ENCODE results near the gene DDA1. TPM values are rescaled to one million over a fixed set of nuclear protein-coding genes. Genes with fewer than 3 reads are reported as not detected.

Gene DDA1
- total RNA-seq, 1 experiment from 2014 or later, result 15.1 TPM

- DNase-seq (ENCODE audit: extremely low read depth, low read depth), result no peak
These were observed 650 bp downstream of the DDA1 start for GRCh38 chr19:17309965-17310461.

GRCh38 chr19:17311455-17312188 lies 2.3 kb downstream of the DDA1 start:
- no peak for DNase-seq (ENCODE audit: extremely low read depth, low read depth)

- no peak for DNase-seq (ENCODE audit: extremely low read depth, low read depth)
These were observed 3.1 kb downstream of the DDA1 start for GRCh38 chr19:17312189-17313113.

- no peak for DNase-seq (ENCODE audit: extremely low read depth, low read depth)
These were observed 4.7 kb downstream of the DDA1 start for GRCh38 chr19:17314007-17314593.

- DNase-seq (ENCODE audit: extremely low read depth, low read depth), result no peak
These were observed 9.6 kb downstream of the DDA1 start for GRCh38 chr19:17318966-17319365.

- DNase-seq (ENCODE audit: extremely low read depth, low read depth), result no peak
These were observed 10.3 kb downstream of the DDA1 start for GRCh38 chr19:17319473-17320238.

- DNase-seq (ENCODE audit: extremely low read depth, low read depth), result no peak
These were observed 11.1 kb downstream of the DDA1 start for GRCh38 chr19:17320435-17320834.

- no peak for DNase-seq (ENCODE audit: extremely low read depth, low read depth)
These were observed 12.5 kb downstream of the DDA1 start for GRCh38 chr19:17321655-17322489.

GRCh38 chr19:17322854-17323253 lies 13.5 kb downstream of the DDA1 start:
- no peak for DNase-seq (ENCODE audit: extremely low read depth, low read depth)

- no peak for DNase-seq (ENCODE audit: extremely low read depth, low read depth)
These were observed 14.1 kb downstream of the DDA1 start for GRCh38 chr19:17323300-17323963.

- DNase-seq (ENCODE audit: extremely low read depth, low read depth), result no peak
These were observed 14.6 kb downstream of the DDA1 start for GRCh38 chr19:17323964-17324332.

GRCh38 chr19:17324357-17325114 lies 15.2 kb downstream of the DDA1 start:
- DNase-seq (ENCODE audit: extremely low read depth, low read depth), result no peak

- no peak for DNase-seq (ENCODE audit: extremely low read depth, low read depth)
These were observed 15.8 kb downstream of the DDA1 start for GRCh38 chr19:17325133-17325532.

GRCh38 chr19:17325881-17326594 lies 16.7 kb downstream of the DDA1 start:
- DNase-seq (ENCODE audit: extremely low read depth, low read depth), result no peak

- no peak for DNase-seq (ENCODE audit: extremely low read depth, low read depth)
These were observed 17.2 kb downstream of the DDA1 start for GRCh38 chr19:17326595-17326966.

- no peak for DNase-seq (ENCODE audit: extremely low read depth, low read depth)
These were observed 17.8 kb downstream of the DDA1 start for GRCh38 chr19:17327068-17327653.

Measured in NCI-H460 (cell line).